K562 (cell line): ENCODE data around the gene ZNF552. TPM values are rescaled to one million over a fixed set of nuclear protein-coding genes. Genes with fewer than 3 reads are reported as not detected.

Experiments used
- ATAC-seq: fragments of 200-7000 bp; cut with Tn5 transposase; 3 replicates; pipeline ENCODE4 v1.9.1; 2020; ENCODE audit warnings: moderate library complexity
- BruUV-seq: library from RNA; stranded (reverse); fragments of 400-500 nt; replicated peaks from 2 replicates; lab custom pipeline; 2021; lab: Mats Ljungman, UMichigan
- CTCF ChIA-PET: fragments of 300-600 bp; formaldehyde crosslinking; extraction: SDS; loops from one replicate; lab custom pipeline; 2021; ENCODE audit warnings: low intra/inter-chr PET ratio; lab: Yijun Ruan, JAX
- POLR2A ChIA-PET: fragments of 300-600, 350-650 bp; sonication (Branson Sonifier 250); formaldehyde crosslinking; extraction: SDS; loops from one replicate; lab custom pipeline; 2021; ENCODE audit warnings: antibody characterized with exemption, inconsistent platforms; lab: Yijun Ruan, JAX
- DNase-seq, 4 experiments: peaks; one replicate each; pipeline versions ENCODE4 v3.0.0 to v3.0.0-alpha.2; 2011 to 2018; ENCODE audit warnings: low spot score in 3 of 4, mixed read lengths in 3 of 4; ENCODE audit errors: extremely low read depth in 1 of 4
- FAIRE-seq: peaks from 2 replicates; lab custom pipeline; 2011; peaks lifted over from hg19 to GRCh38; lab: Jason Lieb, UNC
- H2AFZ ChIP-seq: 2 replicates; pipeline ENCODE4 v1.6.0; 2011; ENCODE audit warnings: low read depth, low read length, control low read depth, inconsistent platforms
- H3K27ac ChIP-seq: fragments of 200-600 bp; 3 replicates; pipeline ENCODE4 v1.8.0; 2011; ENCODE audit warnings: low read depth, mild to moderate bottlenecking, control low read depth, inconsistent platforms, low read length, moderate library complexity, mixed read lengths; ENCODE audit errors: extremely low read depth
- H3K27me3 ChIP-seq, 2 experiments: fragments of 300-600 bp in 1 of 2; 2 replicates in 1 of 2; 3 replicates in 1 of 2; pipeline versions ENCODE4 v1.6.0 to v1.8.0; 2011; ENCODE audit warnings: inconsistent platforms in 2 of 2, low read length in 2 of 2, mild to moderate bottlenecking in 1 of 2, mixed read lengths in 1 of 2, moderate library complexity in 1 of 2; ENCODE audit not compliant: control insufficient read depth in 2 of 2, insufficient read depth in 2 of 2
- H3K36me3 ChIP-seq: fragments of 300-600 bp; 3 replicates; pipeline ENCODE4 v1.8.0; 2011; ENCODE audit warnings: mild to moderate bottlenecking, low read length, inconsistent platforms; ENCODE audit not compliant: control insufficient read depth, insufficient read depth
- H3K4me1 ChIP-seq, 2 experiments: fragments of 200-600 bp in 1 of 2; replicated peaks in 1 of 2; 2 replicates in 1 of 2; 3 replicates in 1 of 2; pipeline versions ENCODE4 v1.5.1 to v1.8.0; 2011; ENCODE audit warnings: inconsistent platforms in 2 of 2, low read length in 2 of 2, mild to moderate bottlenecking in 1 of 2, mixed read lengths in 1 of 2, moderate library complexity in 1 of 2; ENCODE audit not compliant: control insufficient read depth in 2 of 2, insufficient read depth in 2 of 2
- H3K4me2 ChIP-seq: 2 replicates; pipeline ENCODE4 v1.6.1; 2011; ENCODE audit warnings: low read length, control low read depth, inconsistent platforms, mixed read lengths; ENCODE audit not compliant: insufficient read depth
- H3K4me3 ChIP-seq: fragments of 200-600 bp; sonication (generic), shearing (Covaris generic); 2 replicates; pipeline ENCODE4 v1.5.1; 2016; ENCODE audit warnings: control low read depth, inconsistent platforms
- H3K79me2 ChIP-seq: fragments of 200-600 bp; 3 replicates; pipeline ENCODE4 v1.8.0; 2011; ENCODE audit warnings: low read length, inconsistent platforms; ENCODE audit not compliant: control insufficient read depth, insufficient read depth
- H3K9ac ChIP-seq, 2 experiments: 2 replicates each; pipeline versions ENCODE4 v1.6.0 to v1.6.1; 2011; ENCODE audit warnings: low read depth in 2 of 2, low read length in 2 of 2, control low read depth in 1 of 2, inconsistent platforms in 1 of 2, mild to moderate bottlenecking in 1 of 2, mixed read lengths in 1 of 2; ENCODE audit not compliant: insufficient read depth in 1 of 2
- H3K9me1 ChIP-seq: one replicate; pipeline ENCODE4 v1.6.0; 2011; ENCODE audit warnings: inconsistent platforms, mild to moderate bottlenecking, low read length, moderate library complexity; ENCODE audit not compliant: control insufficient read depth, insufficient read depth
- H3K9me3 ChIP-seq: replicated peaks from 2 replicates; pipeline ENCODE4 v1.5.1; 2011; ENCODE audit warnings: low read depth, low read length, inconsistent platforms; ENCODE audit not compliant: control insufficient read depth, insufficient read depth
- H4K20me1 ChIP-seq: replicated peaks from 2 replicates; pipeline ENCODE4 v1.6.1; 2011; ENCODE audit warnings: low read length, inconsistent platforms, mixed read lengths; ENCODE audit not compliant: control insufficient read depth, insufficient read depth
- ETS2 ChIP-seq: IDR thresholded peaks from 2 replicates; pipeline ENCODE4 v1.6.1; 2016; ENCODE audit warnings: borderline replicate concordance, missing genetic modification characterization, mild to moderate bottlenecking, moderate library complexity, missing compliant biosample characterization; ENCODE audit not compliant: poor library complexity, severe bottlenecking
- FIP1L1 ChIP-seq: fragments of 200-400 bp; formaldehyde crosslinking; IDR thresholded peaks from 2 replicates; pipeline ENCODE4 v1.6.1; 2018; ENCODE audit warnings: mild to moderate bottlenecking, low read depth, low read length; ENCODE audit not compliant: poor library complexity, severe bottlenecking
- MCM3 ChIP-seq: fragments of 450-650 bp; IDR thresholded peaks from 2 replicates; pipeline ENCODE4 v1.6.1; 2016
- MGA ChIP-seq: fragments of 450-650 bp; IDR thresholded peaks from 2 replicates; pipeline ENCODE4 v1.6.1; 2016; ENCODE audit warnings: mild to moderate bottlenecking, moderate library complexity
- MTA2 ChIP-seq: fragments of 450-650 bp; IDR thresholded peaks from 2 replicates; pipeline ENCODE4 v1.6.1; 2016; ENCODE audit warnings: low read depth
- MYBL2 ChIP-seq, 2 experiments: fragments of 450-650 bp in 1 of 2; sonication (generic) in 1 of 2; formaldehyde crosslinking in 1 of 2; IDR thresholded peaks; 2 replicates each; pipeline versions ENCODE4 v1.6.1 to v1.8.1; 2017 to 2022; ENCODE audit warnings: borderline replicate concordance in 1 of 2, inconsistent platforms in 1 of 2, low read depth in 1 of 2, mild to moderate bottlenecking in 1 of 2, missing genetic modification reagents in 1 of 2, moderate library complexity in 1 of 2
- PTBP1 ChIP-seq: fragments of 200-400 bp; formaldehyde crosslinking; IDR thresholded peaks from 2 replicates; pipeline ENCODE4 v1.6.1; 2017; ENCODE audit warnings: low read depth, low read length
- PTTG1 ChIP-seq: fragments of 450-650 bp; IDR thresholded peaks from 2 replicates; pipeline ENCODE4 v1.6.1; 2016; ENCODE audit warnings: low read depth, mild to moderate bottlenecking, missing genetic modification characterization, missing compliant biosample characterization
- SRSF3 ChIP-seq: fragments of 200-400 bp; formaldehyde crosslinking; IDR thresholded peaks from 2 replicates; pipeline ENCODE4 v1.6.1; 2016; ENCODE audit warnings: mild to moderate bottlenecking, low read length, moderate library complexity; ENCODE audit not compliant: insufficient read depth
- TAF7 ChIP-seq: fragments of 450-650 bp; IDR thresholded peaks from 2 replicates; pipeline ENCODE4 v1.6.1; 2016; ENCODE audit warnings: missing genetic modification characterization, missing compliant biosample characterization
- WGBS: fragments of 100-300 bp; shearing (Covaris generic); methylation state at CpG from one replicate; pipeline ENCODE4 v1.1.6; 2016; ENCODE audit warnings: low coverage, mixed read lengths; ENCODE audit not compliant: insufficient coverage; ENCODE audit errors: missing lambda C conversion rate; 5-methylcytosine and 5-hydroxymethylcytosine counted together
- in situ Hi-C: fragments of 300-500 bp; cut with MboI; formaldehyde crosslinking; loops from 4 replicates; pipeline ENCODE4 v1.15.0; 2018; ENCODE audit warnings: inconsistent platforms, mixed read lengths
- intact Hi-C: fragments of 100-400 bp; cut with micrococcal nuclease; formaldehyde crosslinking; loops from 2 replicates; pipeline ENCODE4 v1.14.2; 2022
- polyA plus RNA-seq, 8 experiments: library from polyadenylated mRNA; depleted of rRNA in 4 of 8; stranded (reverse) in 5 of 8; unstranded in 3 of 8; fragments of >200 nt; fragmentation: Nextera tagmentation in 2 of 8; fragmentation: Illumina TruSeq in 1 of 8; extraction: Ambion mirVana in 2 of 8; extraction: Trizol in 1 of 8; gene quantifications; 2 replicates each; pipeline versions ENCODE4 v1.2.1 to v1.2.3, GENCODE V29; 2011 to 2014; ENCODE audit warnings: inconsistent platforms in 1 of 8, missing spikeins in 1 of 8
- total RNA-seq, 7 experiments: library from RNA; depleted of rRNA in 6 of 7; stranded (reverse); fragments of >200 nt in 6 of 7; fragmentation: Illumina TruSeq in 2 of 7; extraction: Trizol in 2 of 7; gene quantifications; 2 replicates each; pipeline versions ENCODE4 v1.2.1 to v1.2.3, GENCODE V29; 2011 to 2021; ENCODE audit warnings: low replicate concordance in 1 of 7

ZNF552 gene
- total and polyA plus RNA-seq, 9 of the 15 experiments (the other 6 are each of a cell fraction or from before 2014, with no cell fraction given), result 4.4 to 12.4 (median 8.5) TPM

GRCh38 chr19:57778336-57778735 lies 36.4 kb downstream of the ZNF552 start:
- 100% methylated on average over 4 of the region's 4 CpGs for WGBS
- H4K20me1 ChIP-seq, result no peaks in the 10 kb centered on the region
- no peaks in the 10 kb centered on the region for H3K27me3 ChIP-seq
- no peak for FAIRE-seq
- H3K9ac ChIP-seq, result no peak overlapping the region
- no peaks in the 10 kb centered on the region for H3K4me1 ChIP-seq
- DNase-seq, result no peak
- H3K27ac ChIP-seq, result no peak overlapping the region
- in situ Hi-C loops, result no loop called here
- peaks cover 42% of the 10 kb centered on the region for H3K79me2 ChIP-seq
- no peaks in the 10 kb centered on the region for H3K9me1 ChIP-seq
- H3K4me2 ChIP-seq, result no peak overlapping the region
- no peak overlapping the region for H3K4me3 ChIP-seq
- peaks cover 67% of the 10 kb centered on the region for H3K36me3 ChIP-seq
- peaks cover 41% of the 10 kb centered on the region for H3K9me3 ChIP-seq
- BruUV-seq, result no TSS peak
- ChIA-PET POLR2A (no interaction called here), CTCF (no interaction called here)
- ATAC-seq, result no peak
- no peak overlapping the region for H2AFZ ChIP-seq
- intact Hi-C loops, result no loop called here
- TF ChIP-seq FIP1L1, result no peak
- TF ChIP-seq MTA2, result no peak
- no peak for TF ChIP-seq PTBP1
- no peak for TF ChIP-seq ETS2 (tag)
- TF ChIP-seq MYBL2 (IDR thresholded peaks at IDR 0.05; ENCODE audit: low read depth), result no peak
- TF ChIP-seq MYBL2 (CRISPR knock-in tag; IDR thresholded peaks at IDR 0.05; ENCODE audit: borderline replicate concordance), result no peak
- no peak for TF ChIP-seq MGA
- no peak for TF ChIP-seq SRSF3
- no peak for TF ChIP-seq MCM3
- TF ChIP-seq PTTG1 (tag), result no peak
- TF ChIP-seq TAF7 (tag), result no peak
